ENCODE results near the gene TRMT11.

TRMT11 gene

GRCh38 chr6:126077810-126078776 lies 91.8 kb downstream of the TRMT11 start:
- DNase-seq: no peak

- DNase-seq: no peak
Observed at GRCh38 chr6:126083875-126084274, 97.5 kb downstream of the TRMT11 start.

GRCh38 chr6:126086560-126086959 lies 100.2 kb downstream of the TRMT11 start:
- no peak for DNase-seq
